ENCODE measurements around the gene N4BP3.
"Not testable (repeated sequence)": the region's sequence is repeated elsewhere in the genome, so short reads cannot be mapped to it uniquely, and the experiment has no call there.

Gene N4BP3

GRCh38 chr5:178121391-178122276 lies 8.3 kb downstream of the N4BP3 start:
- no peak for DNase-seq (ENCODE audit: low read depth in 3 of 3)

- DNase-seq (ENCODE audit: low read depth in 3 of 3): no peak
Observed at GRCh38 chr5:178122346-178122745, 9.0 kb downstream of the N4BP3 start.

GRCh38 chr5:178123094-178123965 lies 10.0 kb downstream of the N4BP3 start:
- DNase-seq (ENCODE audit: low read depth in 3 of 3): no peak

- no peak for DNase-seq (ENCODE audit: low read depth in 3 of 3)
Observed at GRCh38 chr5:178123966-178124925, 10.9 kb downstream of the N4BP3 start.

- DNase-seq (ENCODE audit: low read depth in 3 of 3): no peak
Observed at GRCh38 chr5:178125253-178125906, 12.0 kb downstream of the N4BP3 start.

- no peak for DNase-seq (ENCODE audit: low read depth in 3 of 3)
Observed at GRCh38 chr5:178126556-178126955, 13.2 kb downstream of the N4BP3 start.

- DNase-seq (ENCODE audit: low read depth in 3 of 3): not testable (repeated sequence)
Observed at GRCh38 chr5:178127300-178128009, 14.1 kb downstream of the N4BP3 start.

GRCh38 chr5:178129296-178129695 lies 16.0 kb downstream of the N4BP3 start:
- no peak for DNase-seq (ENCODE audit: low read depth in 3 of 3)

GRCh38 chr5:178130234-178130575 lies 16.9 kb downstream of the N4BP3 start:
- not testable (repeated sequence) for DNase-seq (ENCODE audit: low read depth in 3 of 3)

GRCh38 chr5:178130576-178131445 lies 17.5 kb downstream of the N4BP3 start, which contains the start of gene RMND5B:
TSS of gene RMND5B (plus strand) at chr5:178131014. CDS start at chr5:178138120, 7,106 bp downstream.
- peak; percentile 68 to 84 (median 73) for DNase-seq (ENCODE audit: low read depth in 3 of 3)

GRCh38 chr5:178131446-178131996 lies 18.2 kb downstream of the N4BP3 start:
- DNase-seq (ENCODE audit: low read depth in 3 of 3): no peak

- no peak for DNase-seq (ENCODE audit: low read depth in 3 of 3)
Observed at GRCh38 chr5:178136990-178137389, 23.7 kb downstream of the N4BP3 start.

GRCh38 chr5:178137991-178138390 lies 24.7 kb downstream of the N4BP3 start:
- no peak for DNase-seq (ENCODE audit: low read depth in 3 of 3)

- no peak for DNase-seq (ENCODE audit: low read depth in 3 of 3)
Observed at GRCh38 chr5:178141550-178141949, 28.2 kb downstream of the N4BP3 start.

- no peak for DNase-seq (ENCODE audit: low read depth in 3 of 3)
Observed at GRCh38 chr5:178142642-178143041, 29.3 kb downstream of the N4BP3 start.

- DNase-seq (ENCODE audit: low read depth in 3 of 3): no peak
Observed at GRCh38 chr5:178143246-178143645, 29.9 kb downstream of the N4BP3 start.

GRCh38 chr5:178143901-178144300 lies 30.6 kb downstream of the N4BP3 start:
- DNase-seq (ENCODE audit: low read depth in 3 of 3): no peak

- DNase-seq (ENCODE audit: low read depth in 3 of 3): peak; percentile 40 to 60 (median 43)
Observed at GRCh38 chr5:178145965-178146820, 32.9 kb downstream of the N4BP3 start.

All from stimulated activated CD4-positive, alpha-beta T cell treated with anti-CD3 and anti-CD28 coated beads, TNF-alpha, amount 100 ng/mL, for 24 hours (primary cell).